Fibroblast of lung (primary cell): Measurements from ENCODE around the gene ACOT9. TPM values are rescaled to one million over a fixed set of nuclear protein-coding genes. Genes with fewer than 3 reads are reported as not detected.
"Not testable (repeated sequence)": the region's sequence is repeated elsewhere in the genome, so short reads cannot be mapped to it uniquely, and the experiment has no call there.

Experiments
- DNase-seq, 2 donors: peaks; one replicate each; pipeline versions ENCODE4 v3.0.0 to v3.0.0-alpha.2; 2010; ENCODE audit warnings: low read depth in 2 of 2
- H2AFZ ChIP-seq: 2 replicates; pipeline ENCODE4 v1.5.1; 2012; ENCODE audit warnings: low read length, control low read depth, inconsistent platforms
- H3K27ac ChIP-seq: 2 replicates; pipeline ENCODE4 v1.5.1; 2011; ENCODE audit warnings: low read length, control low read depth; ENCODE audit not compliant: insufficient read depth
- H3K27me3 ChIP-seq: 2 replicates; pipeline ENCODE4 v1.5.1; 2011; ENCODE audit warnings: mild to moderate bottlenecking, low read length; ENCODE audit not compliant: control insufficient read depth, insufficient read depth
- H3K36me3 ChIP-seq: 2 replicates; pipeline ENCODE4 v1.5.1; 2011; ENCODE audit warnings: low read length; ENCODE audit not compliant: control insufficient read depth, insufficient read depth
- H3K4me1 ChIP-seq: 2 replicates; pipeline ENCODE4 v1.5.1; 2011; ENCODE audit warnings: low read length; ENCODE audit not compliant: control insufficient read depth, insufficient read depth; ENCODE audit errors: extremely low read depth
- H3K4me2 ChIP-seq: 2 replicates; pipeline ENCODE4 v1.5.1; 2011; ENCODE audit warnings: low read length, control low read depth; ENCODE audit not compliant: insufficient read depth; ENCODE audit errors: extremely low read depth
- H3K4me3 ChIP-seq, 4 experiments: fragments of 200-600 bp in 1 of 4; sonication (generic) in 1 of 4; replicated peaks in 1 of 4; 2 replicates each; pipeline ENCODE4 v1.5.1; 2011 to 2016; ENCODE audit warnings: low read length in 4 of 4, low read depth in 3 of 4, mild to moderate bottlenecking in 3 of 4, control low read depth in 2 of 4, inconsistent platforms in 1 of 4, mixed read lengths in 1 of 4; ENCODE audit not compliant: insufficient read depth in 1 of 4; ENCODE audit errors: control extremely low read depth in 1 of 4
- H3K79me2 ChIP-seq: 2 replicates; pipeline ENCODE4 v1.5.1; 2012; ENCODE audit warnings: mild to moderate bottlenecking, low read length, inconsistent platforms; ENCODE audit not compliant: control insufficient read depth, insufficient read depth
- H3K9ac ChIP-seq: 2 replicates; pipeline ENCODE4 v1.5.1; 2011; ENCODE audit warnings: mild to moderate bottlenecking, low read length, control low read depth; ENCODE audit not compliant: insufficient read depth
- H3K9me3 ChIP-seq: 2 replicates; pipeline ENCODE4 v1.5.1; 2012; ENCODE audit warnings: low read depth, low read length; ENCODE audit not compliant: control insufficient read depth, insufficient read depth
- H4K20me1 ChIP-seq: 2 replicates; pipeline ENCODE4 v1.5.1; 2011; ENCODE audit warnings: low read length; ENCODE audit not compliant: control insufficient read depth, insufficient read depth; ENCODE audit errors: extremely low read depth
- EZH2 ChIP-seq: IDR thresholded peaks from 2 replicates; pipeline ENCODE4 v1.5.1; 2012; ENCODE audit warnings: low read length, control low read depth, mild to moderate bottlenecking; ENCODE audit errors: missing control alignments
- polyA plus RNA-seq, 2 donors: library from polyadenylated mRNA; depleted of rRNA in 1 of 2; stranded (reverse) in 1 of 2; unstranded in 1 of 2; fragments of >200 nt; gene quantifications; 2 replicates each; pipeline ENCODE4 v1.2.1, GENCODE V29; 2011 to 2012; ENCODE audit warnings: missing spikeins in 1 of 2
- total RNA-seq: library from RNA; depleted of rRNA; stranded (reverse); fragments of >200 nt; gene quantifications from 2 replicates; pipeline ENCODE4 v1.2.1, GENCODE V29; 2014
- TF ChIP-seq, protein P1 (sequence below), 2 donors: IDR thresholded peaks in 1 of 2; conservative IDR thresholded peaks in 1 of 2; 1 replicate in 1 of 2; 2 replicates in 1 of 2; pipeline ENCODE4 v1.5.1; 2011 to 2012; ENCODE audit warnings: low read length in 2 of 2, control low read depth in 1 of 2, inconsistent platforms in 1 of 2, low read depth in 1 of 2, mild to moderate bottlenecking in 1 of 2

ACOT9 gene
- total and polyA plus RNA-seq, 2 donors (not counting 1 experiment from before 2014, with no cell fraction given) = 42.3 to 70.9 TPM

DNA sequence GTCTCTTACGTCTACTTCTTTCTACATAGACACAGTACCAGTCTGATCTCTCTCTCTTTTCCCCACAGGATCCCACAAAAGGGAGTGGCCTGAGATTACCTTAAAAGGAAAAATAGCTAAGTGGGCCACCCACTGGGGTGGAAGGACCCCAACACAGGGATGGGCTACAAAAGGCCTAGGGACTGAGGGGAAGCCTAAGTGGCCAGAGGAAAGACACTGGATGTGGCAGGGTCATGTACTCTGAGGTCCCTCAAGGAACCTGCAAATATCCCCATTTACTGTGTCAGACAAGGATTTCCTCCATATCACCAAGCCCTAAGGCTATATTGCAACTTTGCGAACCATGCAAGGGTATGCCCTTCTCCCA lies 82.3 kb downstream of the ACOT9 start:
- Histone ChIP-seq H3K9ac (no peak overlapping the region), H3K4me3 (no peak overlapping the region), H3K79me2 (no peaks in the 10 kb centered on the region), H3K4me2 (no peak overlapping the region), H4K20me1 (no peaks in the 10 kb centered on the region), H3K9me3 (no peaks in the 10 kb centered on the region), H3K27ac (no peak overlapping the region), H3K27me3 (no peaks in the 10 kb centered on the region), H2AFZ (no peak overlapping the region), H3K36me3 (no peaks in the 10 kb centered on the region), H3K4me1 (no peaks in the 10 kb centered on the region)
- DNase-seq = no peak
- no peak for TF ChIP-seq EZH2
- TF ChIP-seq, protein P1, sequence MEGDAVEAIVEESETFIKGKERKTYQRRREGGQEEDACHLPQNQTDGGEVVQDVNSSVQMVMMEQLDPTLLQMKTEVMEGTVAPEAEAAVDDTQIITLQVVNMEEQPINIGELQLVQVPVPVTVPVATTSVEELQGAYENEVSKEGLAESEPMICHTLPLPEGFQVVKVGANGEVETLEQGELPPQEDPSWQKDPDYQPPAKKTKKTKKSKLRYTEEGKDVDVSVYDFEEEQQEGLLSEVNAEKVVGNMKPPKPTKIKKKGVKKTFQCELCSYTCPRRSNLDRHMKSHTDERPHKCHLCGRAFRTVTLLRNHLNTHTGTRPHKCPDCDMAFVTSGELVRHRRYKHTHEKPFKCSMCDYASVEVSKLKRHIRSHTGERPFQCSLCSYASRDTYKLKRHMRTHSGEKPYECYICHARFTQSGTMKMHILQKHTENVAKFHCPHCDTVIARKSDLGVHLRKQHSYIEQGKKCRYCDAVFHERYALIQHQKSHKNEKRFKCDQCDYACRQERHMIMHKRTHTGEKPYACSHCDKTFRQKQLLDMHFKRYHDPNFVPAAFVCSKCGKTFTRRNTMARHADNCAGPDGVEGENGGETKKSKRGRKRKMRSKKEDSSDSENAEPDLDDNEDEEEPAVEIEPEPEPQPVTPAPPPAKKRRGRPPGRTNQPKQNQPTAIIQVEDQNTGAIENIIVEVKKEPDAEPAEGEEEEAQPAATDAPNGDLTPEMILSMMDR (conservative IDR thresholded peaks at IDR 0.05 in 1 of 2, IDR thresholded peaks at IDR 0.05 in 1 of 2; ENCODE audit: low read depth in 1 of 2, low read length in 2 of 2) = no peak

- H3K4me1 ChIP-seq, H3K4me3 ChIP-seq, H3K9ac ChIP-seq, H3K9me3 ChIP-seq, H3K4me2 ChIP-seq, H3K27ac ChIP-seq, DNase-seq, H4K20me1 ChIP-seq, H2AFZ ChIP-seq, H3K79me2 ChIP-seq, H3K36me3 ChIP-seq, H3K27me3 ChIP-seq: not testable (repeated sequence)
Observed at GRCh38 chrX:23660083-23660765, 82.9 kb downstream of the ACOT9 start.

- TF ChIP-seq, protein P1 (conservative IDR thresholded peaks at IDR 0.05 in 1 of 2, IDR thresholded peaks at IDR 0.05 in 1 of 2; ENCODE audit: low read depth in 1 of 2, low read length in 2 of 2) = no peak
- TF ChIP-seq EZH2 = no peak
- Histone ChIP-seq H3K4me2 (no peak overlapping the region), H3K27me3 (no peaks in the 10 kb centered on the region), H3K36me3 (no peaks in the 10 kb centered on the region), H3K79me2 (no peaks in the 10 kb centered on the region), H3K4me1 (no peaks in the 10 kb centered on the region), H4K20me1 (no peaks in the 10 kb centered on the region), H3K9me3 (no peaks in the 10 kb centered on the region), H2AFZ (no peak overlapping the region), H3K4me3 (no peak overlapping the region), H3K27ac (no peak overlapping the region), H3K9ac (no peak overlapping the region)
- no peak for DNase-seq
Observed at GRCh38 chrX:23659339-23659738, 83.7 kb downstream of the ACOT9 start.
